H9 (cell line): ENCODE results near the gene RNF217. TPM values are rescaled to one million over a fixed set of nuclear protein-coding genes. Genes with fewer than 3 reads are reported as not detected.

ENCODE experiments used
- DNase-seq: peaks from one replicate; pipeline ENCODE4 v3.0.0-alpha.2; 2017
- H2AFZ ChIP-seq: one replicate; pipeline ENCODE4 v1.6.1; 2013; ENCODE audit warnings: mild to moderate bottlenecking, low read length, control low read depth, moderate library complexity
- H2AK5ac ChIP-seq: 2 replicates; pipeline ENCODE4 v1.6.1; 2013; ENCODE audit warnings: low read length, control low read depth, mixed read lengths; ENCODE audit not compliant: insufficient read length
- H2BK120ac ChIP-seq: one replicate; pipeline ENCODE4 v1.6.1; 2013; ENCODE audit warnings: low read depth, mild to moderate bottlenecking, low read length, control low read depth, inconsistent platforms; ENCODE audit not compliant: poor library complexity, severe bottlenecking
- H2BK12ac ChIP-seq: 2 replicates; pipeline ENCODE4 v1.6.1; 2013; ENCODE audit warnings: low read length, control low read depth, mixed read lengths, low read depth; ENCODE audit not compliant: insufficient read length
- H2BK15ac ChIP-seq: 2 replicates; pipeline ENCODE4 v1.6.1; 2013; ENCODE audit warnings: low read depth, low read length, control low read depth
- H2BK20ac ChIP-seq: one replicate; pipeline ENCODE4 v1.6.1; 2013; ENCODE audit warnings: low read depth, mild to moderate bottlenecking, low read length, control low read depth, inconsistent platforms; ENCODE audit not compliant: poor library complexity, severe bottlenecking
- H2BK5ac ChIP-seq: 2 replicates; pipeline ENCODE4 v1.6.1; 2013; ENCODE audit warnings: low read length, control low read depth, mixed read lengths; ENCODE audit not compliant: insufficient read length
- H3K14ac ChIP-seq: 2 replicates; pipeline ENCODE4 v1.6.1; 2013; ENCODE audit warnings: low read length, control low read depth; ENCODE audit not compliant: insufficient read depth
- H3K18ac ChIP-seq: 2 replicates; pipeline ENCODE4 v1.6.1; 2013; ENCODE audit warnings: low read depth, mild to moderate bottlenecking, mixed read lengths, low read length, control low read depth; ENCODE audit not compliant: insufficient read length
- H3K23ac ChIP-seq: 2 replicates; pipeline ENCODE4 v1.6.1; 2013; ENCODE audit warnings: low read length, control low read depth, mixed read lengths, low read depth; ENCODE audit not compliant: insufficient read length
- H3K23me2 ChIP-seq: 2 replicates; pipeline ENCODE4 v1.6.1; 2013; ENCODE audit warnings: low read depth, mild to moderate bottlenecking, mixed read lengths, low read length, control low read depth; ENCODE audit not compliant: insufficient read length, poor library complexity, severe bottlenecking
- H3K27ac ChIP-seq: 2 replicates; pipeline ENCODE4 v1.5.1; 2013; ENCODE audit warnings: low read length, control low read depth, mixed read lengths, low read depth; ENCODE audit not compliant: insufficient read length
- H3K27me3 ChIP-seq: 2 replicates; pipeline ENCODE4 v1.6.1; 2013; ENCODE audit warnings: low read length, control low read depth, inconsistent platforms; ENCODE audit not compliant: insufficient read depth
- H3K4ac ChIP-seq: 2 replicates; pipeline ENCODE4 v1.6.1; 2013; ENCODE audit warnings: low read depth, mild to moderate bottlenecking, control low read depth, inconsistent platforms, low read length, moderate library complexity
- H3K4me1 ChIP-seq: 2 replicates; pipeline ENCODE4 v1.6.1; 2013; ENCODE audit warnings: low read length, control low read depth, inconsistent platforms; ENCODE audit not compliant: insufficient read depth
- H3K4me2 ChIP-seq: 2 replicates; pipeline ENCODE4 v1.6.1; 2013; ENCODE audit warnings: low read length, control low read depth, mixed read lengths; ENCODE audit not compliant: insufficient read length, insufficient read depth
- H3K56ac ChIP-seq: 2 replicates; pipeline ENCODE4 v1.6.1; 2013; ENCODE audit warnings: low read depth, mild to moderate bottlenecking, mixed read lengths, low read length, control low read depth; ENCODE audit not compliant: insufficient read length
- H3K79me1 ChIP-seq: 2 replicates; pipeline ENCODE4 v1.6.1; 2013; ENCODE audit warnings: low read depth, mild to moderate bottlenecking, moderate library complexity, low read length, control low read depth, inconsistent platforms; ENCODE audit not compliant: insufficient read depth, poor library complexity, severe bottlenecking
- H3K79me2 ChIP-seq: 2 replicates; pipeline ENCODE4 v1.6.1; 2013; ENCODE audit warnings: low read length, control low read depth, inconsistent platforms; ENCODE audit not compliant: insufficient read depth
- H3K9ac ChIP-seq: 2 replicates; pipeline ENCODE4 v1.6.1; 2013; ENCODE audit warnings: low read length, control low read depth, mixed read lengths; ENCODE audit not compliant: insufficient read length; ENCODE audit errors: extremely low read depth
- H3K9me3 ChIP-seq: one replicate; pipeline ENCODE4 v1.6.1; 2013; ENCODE audit warnings: low read depth, low read length, inconsistent platforms; ENCODE audit not compliant: control insufficient read depth
- H3T11ph ChIP-seq: one replicate; pipeline ENCODE4 v1.6.1; 2013; ENCODE audit warnings: mild to moderate bottlenecking, low read length, control low read depth, inconsistent platforms
- H4K20me1 ChIP-seq: one replicate; pipeline ENCODE4 v1.6.1; 2013; ENCODE audit not compliant: control insufficient read depth, insufficient read length, insufficient read depth
- H4K5ac ChIP-seq: 2 replicates; pipeline ENCODE4 v1.6.1; 2013; ENCODE audit warnings: low read depth, mild to moderate bottlenecking, mixed read lengths, low read length, control low read depth; ENCODE audit not compliant: insufficient read length
- H4K8ac ChIP-seq: replicated peaks from 2 replicates; pipeline ENCODE4 v1.6.1; 2013; ENCODE audit warnings: low read length, control low read depth, mixed read lengths, low read depth; ENCODE audit not compliant: insufficient read length
- H4K91ac ChIP-seq: 2 replicates; pipeline ENCODE4 v1.6.1; 2013; ENCODE audit warnings: low read depth, mild to moderate bottlenecking, moderate library complexity, mixed read lengths, low read length, control low read depth; ENCODE audit not compliant: insufficient read length
- H3K27ac Mint-ChIP-seq, 3 experiments: 2 replicates in 2 of 3; 3 replicates in 1 of 3; pipeline ENCODE4 v1.8.0; 2020 to 2021; ENCODE audit warnings: mixed read lengths in 3 of 3, mild to moderate bottlenecking in 1 of 3, moderate library complexity in 1 of 3
- H3K27me3 Mint-ChIP-seq: 2 replicates; pipeline ENCODE4 v1.8.0; 2021; ENCODE audit warnings: low read depth, mild to moderate bottlenecking, moderate library complexity, mixed read lengths
- H3K36me3 Mint-ChIP-seq, 3 experiments: 2 replicates in 2 of 3; 3 replicates in 1 of 3; pipeline ENCODE4 v1.8.0; 2020 to 2021; ENCODE audit warnings: low read depth in 3 of 3, mixed read lengths in 3 of 3; ENCODE audit not compliant: insufficient read depth in 1 of 3
- H3K4me1 Mint-ChIP-seq, 2 experiments: 2 replicates each; pipeline ENCODE4 v1.8.0; 2020; ENCODE audit warnings: mixed read lengths in 2 of 2
- H3K4me3 Mint-ChIP-seq, 2 experiments: 2 replicates in 1 of 2; 3 replicates in 1 of 2; pipeline ENCODE4 v1.8.0; 2020 to 2021; ENCODE audit warnings: mild to moderate bottlenecking in 2 of 2, mixed read lengths in 2 of 2, moderate library complexity in 1 of 2
- H3K9me3 Mint-ChIP-seq, 2 experiments: 2 replicates in 1 of 2; 3 replicates in 1 of 2; pipeline ENCODE4 v1.8.0; 2020; ENCODE audit warnings: mild to moderate bottlenecking in 2 of 2, mixed read lengths in 2 of 2, moderate library complexity in 1 of 2
- WGBS: extraction: QIAGEN DNeasy Blood & Tissue Kit; methylation state at CpG from one replicate; pipeline ENCODE4 v1.1.7; 2013; ENCODE audit warnings: missing lambda C conversion rate, low lambda C conversion rate, mixed read lengths; ENCODE audit not compliant: insufficient read length; ENCODE audit errors: extremely low coverage; 5-methylcytosine and 5-hydroxymethylcytosine counted together
- total RNA-seq: library from RNA; stranded (reverse); gene quantifications from 2 replicates; pipeline ENCODE4 v1.2.1, GENCODE V29; 2021
- TF ChIP-seq, protein P1 (sequence below): fragments of 200-600 bp; sonication (generic); conservative IDR thresholded peaks from 3 replicates; pipeline ENCODE4 v1.8.0; 2021; ENCODE audit warnings: antibody characterized with exemption, mild to moderate bottlenecking

The RNF217 gene
- total RNA-seq, 1 experiment from 2014 or later, result 9.6 TPM

DNA sequence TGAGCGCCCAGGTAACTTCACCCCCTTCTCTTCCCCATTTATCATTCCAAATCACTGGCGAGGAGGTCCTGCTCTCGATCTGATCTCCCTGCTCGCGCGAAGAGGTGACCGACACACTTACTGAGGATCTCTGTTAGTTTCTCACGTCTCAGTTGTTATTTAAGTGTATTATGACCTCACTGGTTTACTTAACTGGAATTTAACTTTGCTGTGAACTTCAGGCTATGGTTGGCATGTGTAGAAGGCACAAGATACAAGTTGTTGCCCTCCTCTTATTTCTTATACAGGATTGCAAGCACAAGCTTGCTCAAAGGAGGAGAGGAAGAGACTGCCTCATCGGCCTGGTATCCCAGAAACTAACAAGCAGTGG, 1.2 kb downstream of the RNF217 start:
- H3K79me1 ChIP-seq, result no peaks in the 10 kb centered on the region
- H3K23ac ChIP-seq, result no peak overlapping the region
- H2BK120ac ChIP-seq, result no peak overlapping the region
- no peak overlapping the region for H2BK5ac ChIP-seq
- H3K79me2 ChIP-seq, result no peaks in the 10 kb centered on the region
- Mint-ChIP-seq H3K4me3 (peak overlapping the region; percentile 86 to 88), H3K36me3 (peaks cover 0 to 5% (median 3%) of the 10 kb centered on the region in 3 experiments; a peak in 4 of 7 replicates), H3K27ac (peak overlapping the region in 2 of 3 experiments; percentile 17 to 33; a peak in 4 of 7 replicates), H3K9me3 (no peaks in the 10 kb centered on the region; a peak in 2 of 5 replicates), H3K27me3 (peaks cover 21% of the 10 kb centered on the region), H3K4me1 (peaks cover 25 to 32% of the 10 kb centered on the region in 2 experiments)
- DNase-seq, result no peak
- H3K27me3 ChIP-seq, result no peaks in the 10 kb centered on the region
- no peak overlapping the region for H2BK20ac ChIP-seq
- no peak overlapping the region for H4K91ac ChIP-seq
- H3K23me2 ChIP-seq, result peaks cover 9% of the 10 kb centered on the region
- WGBS, result no CpG with 5 or more reads among the region's 9 CpGs
- H2BK12ac ChIP-seq, result no peak overlapping the region
- H2AFZ ChIP-seq, result no peak overlapping the region
- peak overlapping the region; percentile 27 for H3K9ac ChIP-seq
- H3T11ph ChIP-seq, result no peak overlapping the region
- H3K4me2 ChIP-seq, result peak overlapping the region; percentile 59
- no peak overlapping the region for H3K56ac ChIP-seq
- no peak overlapping the region for H4K5ac ChIP-seq
- no peak overlapping the region for H4K8ac ChIP-seq
- peak overlapping the region; percentile 56 for H3K18ac ChIP-seq
- H3K9me3 ChIP-seq, result no peaks in the 10 kb centered on the region
- H3K14ac ChIP-seq, result peak overlapping the region; percentile 72
- no peak overlapping the region for H3K4ac ChIP-seq
- no peaks in the 10 kb centered on the region for H4K20me1 ChIP-seq
- no peak overlapping the region for H3K27ac ChIP-seq
- H3K4me1 ChIP-seq, result peaks cover 3% of the 10 kb centered on the region; the same call in 1 of the 2 replicates
- H2AK5ac ChIP-seq, result no peak overlapping the region
- TF ChIP-seq, protein P1, sequence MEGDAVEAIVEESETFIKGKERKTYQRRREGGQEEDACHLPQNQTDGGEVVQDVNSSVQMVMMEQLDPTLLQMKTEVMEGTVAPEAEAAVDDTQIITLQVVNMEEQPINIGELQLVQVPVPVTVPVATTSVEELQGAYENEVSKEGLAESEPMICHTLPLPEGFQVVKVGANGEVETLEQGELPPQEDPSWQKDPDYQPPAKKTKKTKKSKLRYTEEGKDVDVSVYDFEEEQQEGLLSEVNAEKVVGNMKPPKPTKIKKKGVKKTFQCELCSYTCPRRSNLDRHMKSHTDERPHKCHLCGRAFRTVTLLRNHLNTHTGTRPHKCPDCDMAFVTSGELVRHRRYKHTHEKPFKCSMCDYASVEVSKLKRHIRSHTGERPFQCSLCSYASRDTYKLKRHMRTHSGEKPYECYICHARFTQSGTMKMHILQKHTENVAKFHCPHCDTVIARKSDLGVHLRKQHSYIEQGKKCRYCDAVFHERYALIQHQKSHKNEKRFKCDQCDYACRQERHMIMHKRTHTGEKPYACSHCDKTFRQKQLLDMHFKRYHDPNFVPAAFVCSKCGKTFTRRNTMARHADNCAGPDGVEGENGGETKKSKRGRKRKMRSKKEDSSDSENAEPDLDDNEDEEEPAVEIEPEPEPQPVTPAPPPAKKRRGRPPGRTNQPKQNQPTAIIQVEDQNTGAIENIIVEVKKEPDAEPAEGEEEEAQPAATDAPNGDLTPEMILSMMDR, result no peak
- no peak overlapping the region for H2BK15ac ChIP-seq
